ENCODE measurements around the gene BCAP29.
"Not testable (repeated sequence)": the region's sequence is repeated elsewhere in the genome, so short reads cannot be mapped to it uniquely, and the experiment has no call there.

BCAP29 gene

DNA sequence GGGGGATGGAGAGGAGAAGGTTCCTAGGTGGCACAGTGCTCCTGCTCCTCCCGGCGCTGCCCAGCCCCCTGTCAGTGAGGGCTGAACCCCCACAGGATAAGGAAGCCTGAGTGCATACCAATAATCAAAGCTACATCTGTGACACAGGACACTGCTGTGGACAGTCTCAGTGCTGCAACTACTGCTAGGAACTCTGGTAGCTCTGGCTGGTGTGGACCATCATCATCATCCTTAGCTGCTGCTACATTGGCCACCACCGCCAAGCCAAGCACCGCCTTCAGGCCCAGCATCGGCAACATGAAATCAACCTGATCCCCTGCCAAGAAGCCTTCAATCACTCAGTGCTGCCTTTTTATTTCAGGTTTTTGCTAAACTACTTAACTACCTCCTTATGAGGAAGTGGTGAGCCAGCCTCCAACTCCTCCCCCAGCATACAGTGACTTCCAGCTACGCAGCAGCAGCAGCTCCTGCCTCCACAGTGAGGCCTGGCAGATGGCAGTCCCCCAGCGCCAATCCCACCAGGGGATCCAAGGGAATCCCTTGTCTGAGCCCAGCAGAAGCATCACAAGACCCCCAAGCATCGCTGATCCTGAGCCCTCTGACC, 48.5 kb downstream of the BCAP29 start:
- no peak for DNase-seq

DNA sequence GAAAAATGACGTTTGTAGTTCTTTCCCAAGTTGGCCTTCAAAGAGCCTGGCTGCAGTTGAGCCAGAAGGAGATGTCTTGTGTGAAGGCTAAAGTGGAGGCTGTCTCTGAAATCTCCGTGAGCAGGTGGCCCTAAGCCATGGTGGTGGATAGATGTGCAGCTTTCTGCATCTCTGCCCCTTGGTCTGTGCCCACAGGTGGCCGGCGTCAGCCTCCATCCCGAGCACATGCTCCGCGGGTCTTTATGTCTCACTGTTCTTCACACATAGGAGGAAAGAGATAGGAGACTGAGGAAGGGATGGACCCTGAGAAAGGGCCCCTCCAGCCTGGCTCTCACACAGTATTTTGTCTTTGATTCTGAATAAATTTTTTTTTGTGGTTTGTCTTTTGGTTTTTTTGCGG, 50.3 kb downstream of the BCAP29 start:
- DNase-seq, result no peak

DNA sequence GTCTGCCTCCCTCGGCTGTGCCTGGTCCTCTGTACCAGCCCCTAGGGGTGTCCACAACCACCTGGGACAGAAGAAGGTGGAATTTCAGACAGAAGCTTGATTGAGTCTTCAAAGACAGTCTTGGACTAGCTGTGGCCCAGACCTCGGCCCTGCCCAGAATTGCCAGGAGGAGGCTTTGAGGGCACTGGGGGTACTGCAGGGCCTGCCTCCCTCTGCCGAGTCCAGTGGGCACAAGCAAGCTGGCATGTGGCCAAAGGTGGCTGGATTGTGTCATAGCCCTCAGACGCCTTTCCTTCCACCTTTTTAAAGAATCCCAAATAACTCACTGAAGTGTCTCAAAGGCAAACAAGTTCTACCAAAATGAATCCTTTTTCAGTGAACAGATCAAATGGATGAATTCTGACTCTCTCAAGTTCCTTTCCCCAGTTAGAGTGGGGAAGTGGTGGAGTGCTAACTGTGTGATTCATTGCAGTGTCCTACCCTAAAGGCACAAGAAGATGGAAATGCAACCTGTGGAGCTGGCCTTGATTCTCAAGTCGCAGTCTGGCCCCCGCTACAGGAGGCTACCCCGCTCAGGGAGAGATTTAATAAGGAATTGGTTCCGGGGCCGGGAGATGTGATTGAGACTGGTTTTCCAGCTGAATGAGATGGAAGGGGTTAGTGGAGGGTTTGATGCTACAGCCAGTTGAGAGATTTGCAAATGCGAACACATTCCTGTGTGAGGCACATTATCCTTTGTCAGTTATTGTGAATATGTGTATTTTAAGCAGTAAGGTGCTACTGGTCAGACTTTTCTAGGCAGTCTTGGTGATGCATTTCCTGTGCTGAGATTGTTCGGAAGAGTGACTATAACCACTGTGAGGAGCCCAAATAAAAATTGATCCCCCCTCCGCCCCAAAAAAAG, 51.8 kb downstream of the BCAP29 start:
- DNase-seq, result no peak

DNA sequence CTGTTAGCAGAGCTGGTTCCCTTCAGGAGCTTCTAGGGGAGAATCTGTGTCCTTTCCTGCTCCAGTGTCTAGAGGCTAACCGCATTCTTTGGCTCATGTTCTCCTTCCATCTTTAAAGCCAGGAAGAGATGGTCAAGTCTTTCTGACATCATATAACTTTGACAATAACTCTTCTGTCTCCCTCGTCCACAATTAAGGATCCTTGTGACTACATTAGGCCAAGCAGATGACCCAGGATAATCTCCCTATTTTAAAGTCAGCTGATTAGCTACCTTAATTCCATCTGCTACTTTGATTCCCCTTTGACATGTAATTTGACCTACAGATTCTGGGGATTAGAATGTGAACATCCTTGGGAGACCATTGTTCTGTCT, 52.4 kb downstream of the BCAP29 start:
- DNase-seq, result no peak

DNA sequence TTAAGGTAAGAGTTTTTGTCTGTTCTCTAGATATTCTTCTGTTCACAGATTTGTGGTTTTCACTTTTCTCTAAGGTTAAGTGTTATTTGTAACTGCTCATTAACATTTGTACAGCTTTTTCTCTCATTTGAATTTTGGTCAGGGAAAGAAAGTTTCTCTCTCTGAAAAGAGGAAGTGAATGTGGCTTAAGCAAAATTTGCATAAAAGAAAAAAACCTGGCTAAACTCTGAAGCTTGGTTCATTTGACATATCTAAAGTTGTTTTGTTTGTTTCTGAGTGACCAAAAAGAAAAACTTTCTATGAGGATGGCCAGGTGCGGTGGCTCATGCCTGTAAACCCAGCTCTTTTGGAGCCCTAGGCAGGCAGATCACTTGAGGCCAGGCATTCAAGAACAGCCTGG, 58.5 kb downstream of the BCAP29 start:
- no peak for DNase-seq

DNA sequence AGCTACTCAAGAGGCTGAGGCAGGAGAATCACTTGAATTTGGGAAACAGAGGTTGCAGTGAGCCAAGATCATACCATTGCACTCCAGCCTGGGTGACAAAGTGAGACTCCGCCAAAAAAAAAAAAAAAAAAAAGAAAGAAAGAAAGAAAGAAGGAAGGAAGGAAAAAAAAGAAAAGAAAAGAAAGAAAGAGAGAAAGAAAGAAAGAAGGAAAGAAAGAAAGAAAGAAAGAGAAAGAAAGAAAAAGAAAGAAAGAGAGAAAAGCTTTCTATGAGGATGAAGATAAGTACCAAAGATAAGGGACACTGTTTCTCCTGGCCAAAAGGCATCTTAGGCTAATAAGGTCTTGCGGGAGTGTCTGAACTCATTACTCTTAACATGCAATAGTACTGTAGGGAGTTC, 59.0 kb downstream of the BCAP29 start:
- not testable (repeated sequence) for DNase-seq

DNA sequence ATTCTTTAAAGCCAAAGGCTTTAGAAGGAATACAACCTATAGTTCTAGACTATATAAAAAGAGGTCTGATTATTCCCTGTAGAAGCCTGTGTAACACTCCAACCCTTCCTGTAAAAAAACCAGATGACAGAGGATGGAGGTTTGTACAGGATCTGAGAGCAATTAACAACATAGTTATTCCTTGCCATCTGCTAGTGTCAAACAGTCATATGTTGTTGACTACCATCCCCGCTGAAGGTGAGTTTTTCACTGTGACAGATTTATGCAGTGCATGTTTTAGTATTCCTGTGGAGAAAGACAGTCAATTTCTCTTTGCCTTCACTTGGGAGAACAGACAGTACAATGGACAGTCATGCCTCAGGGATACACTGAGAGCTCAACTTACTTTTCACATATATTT, 61.6 kb downstream of the BCAP29 start:
- DNase-seq, result no peak

DNA sequence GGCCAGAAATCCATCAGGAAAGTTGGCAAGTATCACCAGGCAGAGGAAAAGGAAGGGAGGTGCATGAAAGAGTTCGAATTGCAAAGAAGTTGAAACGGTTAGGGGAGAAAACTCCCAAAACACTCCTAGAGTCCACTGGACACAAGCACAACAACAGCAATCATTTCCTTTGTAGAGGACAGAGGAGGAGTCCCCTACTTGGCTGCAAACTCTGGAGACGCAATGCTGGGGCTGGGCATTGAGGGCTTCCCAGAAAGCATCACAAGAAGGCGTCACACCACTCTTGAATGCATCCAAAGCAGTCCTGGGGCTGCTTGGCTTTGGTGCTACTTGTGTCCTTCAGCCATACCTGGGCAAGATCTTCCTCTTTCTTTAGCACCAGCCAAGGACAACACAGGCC, 62.5 kb downstream of the BCAP29 start:
- DNase-seq, result no peak

DNA sequence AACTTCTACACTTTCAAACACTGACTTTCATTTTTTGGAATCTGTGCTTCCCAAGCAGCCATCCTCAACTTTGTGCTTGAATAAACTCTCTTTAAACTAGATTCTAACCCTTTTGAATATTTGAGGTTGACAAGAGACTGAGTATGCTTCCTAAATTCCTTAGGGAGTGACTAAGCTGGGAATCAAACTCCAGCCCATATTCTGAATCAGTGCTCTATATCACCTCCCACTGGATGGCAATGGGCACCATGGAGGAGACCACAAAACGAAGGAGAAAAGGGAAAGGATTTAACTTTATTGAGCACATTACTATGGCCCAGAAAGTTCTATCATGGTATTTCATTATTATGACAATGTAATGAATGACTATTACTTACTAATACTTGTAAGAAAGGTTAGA, 63.4 kb downstream of the BCAP29 start:
- no peak for DNase-seq

DNA sequence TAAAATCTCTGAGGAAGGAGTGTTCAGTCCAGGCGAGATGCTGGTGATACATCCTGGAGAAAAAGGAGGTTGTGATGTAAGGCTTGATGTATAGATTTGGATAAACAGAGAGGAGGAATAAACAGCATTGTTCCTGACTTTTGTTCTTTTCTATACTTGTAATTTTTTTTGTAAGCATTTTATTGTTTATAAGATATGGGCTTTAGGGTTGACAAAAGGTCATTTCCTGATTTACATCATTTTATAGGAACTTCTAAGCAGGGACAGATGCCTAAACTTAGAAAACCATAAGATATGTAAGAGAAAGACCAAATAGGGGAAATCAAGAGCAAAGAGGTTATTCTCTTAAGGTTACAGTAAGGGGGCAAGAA, 63.9 kb downstream of the BCAP29 start:
- no peak for DNase-seq

DNA sequence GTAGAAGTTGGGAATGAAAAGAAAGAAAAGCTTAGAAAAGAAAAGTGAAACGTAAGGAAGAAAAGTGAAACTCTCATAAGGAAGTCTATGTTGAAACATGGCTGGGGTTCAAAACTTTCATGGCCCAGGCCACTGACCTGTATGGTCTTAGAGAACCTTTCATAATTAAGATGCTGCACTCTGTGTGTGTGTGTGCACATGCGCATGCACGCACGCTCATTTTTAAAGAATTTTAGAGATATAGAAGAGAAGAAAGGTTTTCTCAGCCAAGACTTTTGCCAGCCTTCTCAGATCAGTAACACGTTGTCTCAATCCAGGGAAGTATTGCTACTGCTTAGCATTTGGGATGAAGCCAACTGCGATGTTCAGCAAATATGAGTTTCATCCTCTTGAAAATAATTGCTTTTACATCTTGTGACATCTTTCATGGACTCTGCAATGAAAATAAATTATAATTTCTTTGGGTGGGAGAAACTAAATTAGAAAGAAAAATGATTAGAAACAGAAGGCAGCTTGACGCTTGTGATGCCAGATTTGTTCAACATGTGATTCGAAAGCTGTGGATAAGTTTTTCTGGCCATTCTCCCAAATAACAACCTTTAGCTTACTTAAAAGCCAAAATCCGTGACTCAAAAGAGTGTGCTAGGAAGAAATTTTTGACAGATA, 64.4 kb downstream of the BCAP29 start:
- DNase-seq, result peak; percentile 17

DNA sequence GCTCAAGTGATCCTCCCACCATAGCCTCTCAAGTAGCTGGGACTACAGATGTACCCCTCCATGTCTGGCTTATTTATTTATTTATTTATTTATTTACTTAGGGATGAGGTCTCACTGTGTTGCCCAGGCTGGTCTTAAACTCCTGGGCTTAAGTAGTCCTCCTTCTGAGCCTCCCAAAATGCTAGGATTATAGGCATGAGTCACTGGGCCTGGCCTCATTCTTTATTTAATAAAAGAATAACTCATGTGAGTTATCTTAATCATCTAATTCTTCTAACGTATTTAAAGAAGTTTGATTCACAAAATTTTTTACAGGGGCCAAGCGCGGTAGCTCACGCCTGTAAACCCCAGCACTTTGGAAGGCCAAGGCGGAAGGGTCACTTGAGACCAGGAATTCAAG, 72.6 kb downstream of the BCAP29 start:
- no peak for DNase-seq

DNA sequence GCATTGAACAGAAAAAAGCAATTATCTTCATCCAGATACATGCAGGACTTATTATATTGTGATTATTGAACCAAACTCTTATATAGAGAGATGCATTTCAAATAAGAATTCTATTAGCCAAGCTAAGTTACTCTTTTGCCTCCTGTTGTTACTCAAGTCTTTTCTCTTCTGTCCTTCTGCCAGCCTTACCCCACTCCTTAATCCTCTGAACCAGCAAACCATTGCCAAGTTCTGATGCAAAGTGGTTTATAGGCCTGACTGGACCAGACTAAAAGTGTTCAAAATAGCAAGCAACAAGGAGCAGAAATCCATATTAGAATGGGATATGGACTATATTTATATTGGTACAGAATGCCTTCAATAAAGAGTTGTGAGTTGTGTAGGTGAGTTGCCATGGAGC, 78.4 kb downstream of the BCAP29 start:
- no peak for DNase-seq

DNA sequence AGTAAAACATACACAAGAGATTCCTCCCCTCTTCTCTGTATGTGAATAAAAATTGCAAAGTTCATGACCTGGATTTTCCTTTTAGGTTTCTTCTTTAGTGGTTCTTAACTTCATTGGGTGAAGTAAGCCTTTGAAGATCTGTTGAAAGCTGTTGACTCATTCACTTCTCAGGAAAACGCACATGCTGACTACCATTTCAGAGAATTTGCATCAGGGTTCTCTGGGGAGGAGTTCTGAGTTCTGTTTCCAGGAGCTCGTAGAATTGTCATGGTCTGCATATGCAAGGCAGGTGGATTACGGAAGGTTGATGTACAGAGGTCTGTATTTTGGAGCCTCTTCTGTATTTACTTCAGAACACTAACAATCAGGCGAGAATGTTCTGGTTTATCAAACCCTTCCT, 79.6 kb downstream of the BCAP29 start:
- no peak for DNase-seq

DNA sequence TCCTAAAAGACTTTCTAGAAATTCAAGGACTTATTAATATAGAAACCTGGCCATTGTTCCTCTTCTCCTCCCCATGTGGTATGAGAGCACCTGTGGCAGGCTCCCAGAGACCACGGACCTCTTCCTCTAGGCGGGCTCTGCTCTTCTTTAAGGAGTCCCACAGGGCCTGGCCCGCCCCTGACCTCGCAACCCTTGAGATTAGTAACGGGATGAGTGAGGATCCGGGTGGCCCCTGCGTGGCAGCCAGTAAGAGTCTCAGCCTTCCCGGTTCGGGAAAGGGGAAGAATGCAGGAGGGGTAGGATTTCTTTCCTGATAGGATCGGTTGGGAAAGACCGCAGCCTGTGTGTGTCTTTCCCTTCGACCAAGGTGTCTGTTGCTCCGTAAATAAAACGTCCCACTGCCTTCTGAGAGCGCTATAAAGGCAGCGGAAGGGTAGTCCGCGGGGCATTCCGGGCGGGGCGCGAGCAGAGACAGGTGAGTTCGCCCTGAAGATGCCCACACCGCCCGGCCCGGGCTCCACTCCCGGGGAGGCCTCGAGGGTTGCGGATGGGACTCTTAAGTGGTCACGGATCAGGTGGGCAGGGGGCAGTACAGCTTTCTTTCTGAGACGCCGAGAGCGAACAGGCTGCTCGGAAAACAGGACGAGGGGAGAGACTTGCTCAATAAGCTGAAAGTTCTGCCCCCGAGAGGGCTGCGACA, 80.5 kb downstream of the BCAP29 start, which contains the start of gene SLC26A4:
Gene SLC26A4 (plus strand): TSS at position 448 of the 700 bp plus-strand sequence. CDS start 814 bp downstream, outside the sequence.
- DNase-seq, result peak; percentile 1

DNA sequence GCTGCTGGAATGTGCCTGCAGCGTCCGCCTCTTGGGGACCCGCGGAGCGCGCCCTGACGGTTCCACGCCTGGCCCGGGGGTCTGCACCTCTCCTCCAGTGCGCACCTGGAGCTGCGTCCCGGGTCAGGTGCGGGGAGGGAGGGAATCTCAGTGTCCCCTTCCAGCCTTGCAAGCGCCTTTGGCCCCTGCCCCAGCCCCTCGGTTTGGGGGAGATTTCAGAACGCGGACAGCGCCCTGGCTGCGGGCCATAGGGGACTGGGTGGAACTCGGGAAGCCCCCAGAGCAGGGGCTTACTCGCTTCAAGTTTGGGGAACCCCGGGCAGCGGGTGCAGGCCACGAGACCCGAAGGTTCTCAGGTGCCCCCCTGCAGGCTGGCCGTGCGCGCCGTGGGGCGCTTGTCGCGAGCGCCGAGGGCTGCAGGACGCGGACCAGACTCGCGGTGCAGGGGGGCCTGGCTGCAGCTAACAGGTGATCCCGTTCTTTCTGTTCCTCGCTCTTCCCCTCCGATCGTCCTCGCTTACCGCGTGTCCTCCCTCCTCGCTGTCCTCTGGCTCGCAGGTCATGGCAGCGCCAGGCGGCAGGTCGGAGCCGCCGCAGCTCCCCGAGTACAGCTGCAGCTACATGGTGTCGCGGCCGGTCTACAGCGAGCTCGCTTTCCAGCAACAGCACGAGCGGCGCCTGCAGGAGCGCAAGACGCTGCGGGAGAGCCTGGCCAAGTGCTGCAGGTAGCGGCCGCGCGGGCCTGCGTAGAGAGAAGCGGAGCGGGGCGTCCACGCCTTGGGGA, 81.2 kb downstream of the BCAP29 start:
- peak; percentile 59 for DNase-seq

DNA sequence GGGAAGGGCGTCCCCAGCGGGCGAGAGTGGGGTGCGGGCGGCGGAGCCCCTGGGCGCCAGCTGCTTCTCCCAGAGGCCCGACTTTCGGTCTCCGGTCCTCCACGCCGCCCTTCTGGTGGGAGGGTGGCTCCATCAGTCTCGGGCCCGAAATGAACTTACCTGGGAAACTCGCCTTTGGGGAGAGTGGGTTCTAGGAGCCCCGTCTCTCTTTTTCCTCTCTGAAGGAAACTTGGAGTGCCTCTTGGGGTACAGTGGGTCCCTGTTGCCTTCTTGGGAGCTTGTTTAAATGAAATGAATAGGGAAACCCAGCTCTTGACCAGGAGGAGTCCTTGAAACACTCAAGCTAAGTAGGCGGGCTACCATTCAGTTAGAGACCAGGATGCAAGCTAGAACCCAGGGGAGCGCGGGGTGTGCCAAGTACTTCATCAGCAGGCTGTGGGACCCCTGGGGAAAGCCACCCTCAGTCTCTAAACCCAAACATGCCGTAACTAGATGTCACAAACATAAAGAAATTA, 81.9 kb downstream of the BCAP29 start:
- peak; percentile 26 for DNase-seq

DNA sequence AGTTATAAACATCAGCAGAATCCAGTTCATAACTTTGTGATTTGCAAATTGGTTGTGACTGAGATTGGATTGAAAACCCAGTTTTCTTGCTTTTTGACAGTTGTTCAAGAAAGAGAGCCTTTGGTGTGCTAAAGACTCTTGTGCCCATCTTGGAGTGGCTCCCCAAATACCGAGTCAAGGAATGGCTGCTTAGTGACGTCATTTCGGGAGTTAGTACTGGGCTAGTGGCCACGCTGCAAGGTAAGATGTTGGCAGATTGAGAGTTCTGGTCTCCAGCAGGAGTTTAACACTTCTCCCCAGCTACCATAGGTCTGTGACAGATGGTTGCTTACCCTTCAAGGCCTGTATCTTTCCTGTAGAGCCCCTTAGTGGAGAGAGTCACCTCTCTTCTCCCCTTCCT, 83.2 kb downstream of the BCAP29 start:
- DNase-seq, result no peak

DNA sequence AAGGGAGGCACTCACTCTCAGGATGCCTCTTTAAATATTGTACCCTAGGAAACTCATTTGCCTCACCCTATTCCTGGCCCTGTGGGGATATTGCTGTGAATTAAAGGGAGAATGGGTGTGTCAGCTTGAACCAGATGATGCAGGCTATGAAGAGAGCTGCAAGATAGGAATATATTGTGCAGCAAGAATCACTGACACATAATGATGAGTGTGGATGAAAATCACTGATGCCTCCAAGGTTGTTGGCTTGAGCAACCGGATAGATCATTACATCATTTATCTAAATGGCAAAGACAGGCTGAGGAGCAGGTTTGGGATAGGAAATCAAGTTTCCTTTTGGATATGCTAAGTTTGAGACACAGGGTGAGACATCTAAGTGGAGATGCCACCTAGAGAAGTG, 86.7 kb downstream of the BCAP29 start:
- DNase-seq, result no peak

DNA sequence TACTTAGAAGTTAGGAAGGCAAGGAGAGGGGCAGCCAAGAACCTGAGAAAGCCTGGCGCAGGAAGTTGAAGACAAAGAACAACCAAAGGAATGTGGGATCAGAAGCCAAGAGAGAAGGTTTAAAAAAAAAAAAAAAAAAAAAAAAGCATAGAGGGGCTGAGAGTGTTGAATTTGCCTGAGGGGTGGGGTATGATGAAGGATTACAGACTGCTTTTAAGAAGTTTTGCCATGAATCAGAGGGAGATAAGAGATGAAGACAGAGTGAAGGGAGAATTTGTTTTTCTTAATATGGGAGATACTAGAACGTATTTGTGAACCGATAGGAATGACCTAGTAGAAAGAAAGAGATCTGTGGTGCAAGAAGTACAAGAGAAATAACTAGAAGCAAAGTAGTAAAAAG, 87.3 kb downstream of the BCAP29 start:
- DNase-seq, result no peak

DNA sequence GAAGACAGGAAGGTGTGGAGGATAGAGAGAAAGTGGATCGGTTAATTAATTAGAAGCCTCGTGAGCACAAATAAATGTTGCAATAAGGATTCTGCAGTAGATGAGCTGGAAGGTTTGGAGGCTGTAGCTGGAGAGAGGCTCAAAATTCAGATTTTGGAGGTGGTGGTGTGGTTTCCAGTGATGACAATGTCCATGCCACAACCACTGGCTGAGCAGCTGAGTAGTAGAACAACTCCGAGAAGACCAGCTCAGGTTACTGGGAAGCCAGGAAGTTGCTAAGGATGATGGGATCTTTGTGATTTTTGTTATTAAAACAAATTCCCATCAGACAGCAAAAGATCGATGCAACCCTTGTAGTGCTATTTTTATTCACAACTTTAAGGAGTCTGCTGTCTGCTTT, 88.2 kb downstream of the BCAP29 start:
- DNase-seq, result no peak

Measured in NCI-H1105 treated with DMSO at 0.1 percent for 48 hours (cell line).